AG04450 (cell line): ENCODE data around the gene VRTN. TPM values are rescaled to one million over a fixed set of nuclear protein-coding genes. Genes with fewer than 3 reads are reported as not detected.
A peak's percentile ranks its signal among the peaks of the same experiment; 100 is the strongest.
"Not testable (repeated sequence)": the region's sequence is repeated elsewhere in the genome, so short reads cannot be mapped to it uniquely, and the experiment has no call there.

Source experiments
- CTCF ChIA-PET: fragments of 300-600, 350-600 bp; formaldehyde crosslinking; extraction: SDS; loops from one replicate; lab custom pipeline; 2022; ENCODE audit warnings: antibody characterized with exemption, inconsistent platforms; lab: Charles Lee
- POLR2A ChIA-PET: fragments of 350-600 bp; formaldehyde crosslinking; extraction: SDS; loops from one replicate; lab custom pipeline; 2021; ENCODE audit warnings: antibody characterized with exemption, inconsistent platforms; lab: Yijun Ruan, JAX
- DNase-seq: peaks from one replicate; pipeline ENCODE4 v3.0.0-alpha.2; 2011; ENCODE audit warnings: low read depth, low spot score
- H3K27ac ChIP-seq: one replicate; pipeline ENCODE4 v1.5.1; 2012; ENCODE audit warnings: low read depth, low read length, control low read depth
- H3K27me3 ChIP-seq: one replicate; pipeline ENCODE4 v1.6.0; 2012; ENCODE audit warnings: low read length; ENCODE audit not compliant: control insufficient read depth, insufficient read depth
- H3K4me3 ChIP-seq: 2 replicates; pipeline ENCODE4 v1.5.1; 2011; ENCODE audit warnings: mild to moderate bottlenecking, low read depth, low read length, control low read depth
- H3K9me3 ChIP-seq: 2 replicates; pipeline ENCODE4 v1.5.1; 2012; ENCODE audit warnings: low read length; ENCODE audit not compliant: control insufficient read depth, insufficient read depth
- polyA plus RNA-seq: library from polyadenylated mRNA; depleted of rRNA; stranded (reverse); fragments of >200 nt; gene quantifications from 2 replicates; pipeline ENCODE4 v1.2.3, GENCODE V29; 2011
- TF ChIP-seq, protein P1 (sequence below): IDR thresholded peaks from 2 replicates; pipeline ENCODE4 v1.5.1; 2011; ENCODE audit warnings: low read depth, low read length, control low read depth, inconsistent platforms

VRTN gene
- polyA plus RNA-seq, 1 experiment = not detected

DNA sequence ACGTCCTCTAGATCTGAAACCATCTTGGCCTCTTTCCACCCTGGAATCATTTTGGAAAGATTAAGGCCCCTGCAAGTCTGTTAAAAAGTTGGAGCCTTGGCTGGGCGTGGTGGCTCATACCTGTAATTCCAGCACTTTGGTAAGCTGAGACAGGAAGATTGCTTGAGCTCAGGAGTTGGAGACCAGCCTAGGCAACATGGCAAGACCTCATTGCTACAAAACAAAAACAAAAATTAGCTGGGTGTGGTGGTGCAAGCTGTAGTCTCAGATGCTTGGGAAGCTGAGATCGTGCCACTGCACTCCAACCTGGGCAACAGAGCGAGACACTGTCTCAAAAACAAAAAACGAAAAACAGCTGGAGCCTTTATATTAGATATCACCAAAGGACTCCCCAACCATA lies 34.7 kb upstream of the VRTN start:
- no peak for DNase-seq
- ChIA-PET POLR2A (no interaction called here), CTCF (interaction anchor here (0.7 to 1.7 kb wide), 2 partner anchors 11 to 339 kb away, joined by 7 to 8 read pairs; partner anchors contain the start of gene ABCD4)
- Histone ChIP-seq H3K27ac (no peak overlapping the region), H3K27me3 (peaks cover 10% of the 10 kb centered on the region), H3K4me3 (no peak overlapping the region), H3K9me3 (no peaks in the 10 kb centered on the region)
- TF ChIP-seq, protein P1, sequence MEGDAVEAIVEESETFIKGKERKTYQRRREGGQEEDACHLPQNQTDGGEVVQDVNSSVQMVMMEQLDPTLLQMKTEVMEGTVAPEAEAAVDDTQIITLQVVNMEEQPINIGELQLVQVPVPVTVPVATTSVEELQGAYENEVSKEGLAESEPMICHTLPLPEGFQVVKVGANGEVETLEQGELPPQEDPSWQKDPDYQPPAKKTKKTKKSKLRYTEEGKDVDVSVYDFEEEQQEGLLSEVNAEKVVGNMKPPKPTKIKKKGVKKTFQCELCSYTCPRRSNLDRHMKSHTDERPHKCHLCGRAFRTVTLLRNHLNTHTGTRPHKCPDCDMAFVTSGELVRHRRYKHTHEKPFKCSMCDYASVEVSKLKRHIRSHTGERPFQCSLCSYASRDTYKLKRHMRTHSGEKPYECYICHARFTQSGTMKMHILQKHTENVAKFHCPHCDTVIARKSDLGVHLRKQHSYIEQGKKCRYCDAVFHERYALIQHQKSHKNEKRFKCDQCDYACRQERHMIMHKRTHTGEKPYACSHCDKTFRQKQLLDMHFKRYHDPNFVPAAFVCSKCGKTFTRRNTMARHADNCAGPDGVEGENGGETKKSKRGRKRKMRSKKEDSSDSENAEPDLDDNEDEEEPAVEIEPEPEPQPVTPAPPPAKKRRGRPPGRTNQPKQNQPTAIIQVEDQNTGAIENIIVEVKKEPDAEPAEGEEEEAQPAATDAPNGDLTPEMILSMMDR = no peak

DNA sequence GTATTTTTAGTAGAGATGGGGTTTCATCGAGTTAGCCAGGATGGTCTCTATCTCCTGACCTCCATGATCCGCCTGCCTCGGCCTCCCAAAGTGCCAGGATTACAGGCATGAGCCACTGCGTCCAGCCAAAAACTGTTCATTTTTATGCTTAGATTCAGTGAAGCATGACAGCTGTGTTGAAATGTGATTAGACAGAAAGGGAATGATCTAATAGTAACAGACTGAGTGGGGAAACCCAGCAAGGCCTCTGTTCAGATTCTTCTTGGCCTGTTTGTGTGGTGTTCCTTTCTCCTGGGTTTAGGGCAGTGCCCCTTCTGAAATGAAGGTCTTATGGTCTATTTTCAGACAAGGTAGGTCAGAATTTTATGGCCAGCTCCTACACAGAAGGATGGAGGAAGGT lies 33.7 kb upstream of the VRTN start:
- no peak for DNase-seq
- ChIA-PET POLR2A (no interaction called here), CTCF (no interaction called here)
- Histone ChIP-seq H3K9me3 (no peaks in the 10 kb centered on the region), H3K27ac (no peak overlapping the region), H3K27me3 (peaks cover 10% of the 10 kb centered on the region), H3K4me3 (no peak overlapping the region)
- TF ChIP-seq, protein P1 = no peak

DNA sequence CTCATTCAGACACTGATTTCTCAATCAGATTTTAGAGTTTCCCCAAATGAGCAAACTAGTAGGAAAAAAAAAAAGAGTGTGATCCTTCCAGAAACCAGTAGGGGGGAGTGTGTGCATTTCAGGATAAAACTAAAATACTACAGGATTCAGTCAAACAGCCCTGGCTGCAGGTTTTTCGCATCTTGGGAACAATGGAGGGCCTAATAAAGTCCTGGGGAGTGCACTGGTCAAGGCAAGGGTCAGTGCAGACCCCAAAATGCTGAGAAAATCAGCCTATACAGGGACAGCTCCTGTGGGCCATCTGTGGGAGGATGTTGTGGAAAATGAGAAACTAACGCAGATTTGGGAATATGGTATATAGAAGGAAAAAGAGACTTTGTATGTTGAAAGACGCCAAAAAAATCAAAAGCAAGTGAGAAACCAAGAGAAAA lies 23.3 kb upstream of the VRTN start:
- DNase-seq = no peak
- no peak overlapping the region for H3K4me3 ChIP-seq
- TF ChIP-seq, protein P1 = peak; percentile 83
- H3K27me3 ChIP-seq = peaks cover 15% of the 10 kb centered on the region
- ChIA-PET CTCF (interaction anchor here (0.6 to 1.6 kb wide), 13 partner anchors 9 to 386 kb away, joined by 3 to 8 read pairs (median 4); partner anchors contain the start of gene ABCD4), POLR2A (no interaction called here)
- H3K27ac ChIP-seq = no peak overlapping the region
- no peaks in the 10 kb centered on the region for H3K9me3 ChIP-seq

DNA sequence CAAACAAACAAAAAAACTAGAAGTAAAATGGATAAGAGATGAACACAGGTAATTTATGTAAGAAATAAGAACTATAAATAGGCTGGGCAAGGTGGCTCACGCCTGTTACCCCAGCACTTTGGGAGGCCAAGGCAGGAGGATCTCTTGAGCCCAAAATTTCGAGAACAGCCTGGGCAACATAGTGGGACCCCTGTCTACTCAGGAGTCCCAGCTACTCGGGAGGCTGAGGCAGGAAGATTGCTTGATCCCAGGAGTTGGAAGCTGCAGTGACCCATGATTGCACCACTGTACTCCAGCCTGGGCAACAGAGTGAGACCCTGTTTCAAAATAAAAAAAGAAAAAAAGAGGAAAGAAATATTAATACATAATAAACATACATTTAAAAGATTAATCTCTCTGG lies 22.8 kb upstream of the VRTN start:
- CTCF ChIA-PET = interaction anchor here (0.6 to 1.6 kb wide), 12 partner anchors 9 to 154 kb away, joined by 3 to 8 read pairs (median 4); partner anchors contain the start of gene ABCD4
- H3K27ac ChIP-seq = no peak overlapping the region
- no peaks in the 10 kb centered on the region for H3K9me3 ChIP-seq
- TF ChIP-seq, protein P1 = no peak
- H3K27me3 ChIP-seq = peaks cover 15% of the 10 kb centered on the region
- no peak for DNase-seq
- POLR2A ChIA-PET = no interaction called here
- no peak overlapping the region for H3K4me3 ChIP-seq

DNA sequence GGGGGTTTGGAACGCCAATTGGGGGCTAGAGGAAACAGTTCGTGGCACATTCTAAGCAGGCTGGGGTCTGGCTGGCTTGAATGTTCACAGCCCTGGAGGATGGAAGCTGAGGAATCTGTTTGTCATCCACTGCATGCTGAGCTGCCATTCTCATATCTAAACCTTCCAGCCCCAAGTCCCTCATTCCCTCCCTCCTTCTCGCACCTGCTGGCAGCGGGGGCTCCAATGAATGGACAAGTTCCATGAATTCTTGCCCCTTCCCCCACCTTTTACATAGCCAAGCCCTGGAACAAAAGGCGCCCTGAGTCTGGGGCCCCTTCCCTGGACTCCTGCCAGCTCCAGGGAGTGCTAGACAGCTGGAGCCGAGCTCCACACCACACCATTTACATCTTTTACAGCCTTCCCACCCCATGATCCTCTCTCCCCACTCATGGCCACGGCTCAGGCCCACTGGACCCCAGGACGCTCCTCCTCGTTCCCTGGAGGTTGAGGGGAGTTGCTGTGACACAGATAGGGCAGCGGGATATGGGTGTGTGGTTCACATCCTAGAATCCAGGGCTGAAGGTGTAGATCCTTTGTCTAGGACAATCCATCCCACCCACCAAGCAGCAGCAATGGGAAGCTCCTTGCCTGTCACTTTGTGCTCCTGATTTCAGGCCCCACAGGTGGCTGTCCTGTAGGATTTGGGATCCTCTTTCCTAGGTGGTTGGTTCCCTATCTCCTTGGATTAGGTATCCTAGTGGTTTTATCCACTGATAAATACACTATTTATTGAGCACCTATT lies 21.7 kb upstream of the VRTN start:
- ChIA-PET POLR2A (no interaction called here), CTCF (interaction anchor here (1.3 to 1.6 kb wide), 3 partner anchors 18 to 153 kb away, joined by 4 to 5 read pairs (median 4); partner anchors contain the start of gene ABCD4)
- Histone ChIP-seq H3K27ac (no peak overlapping the region), H3K9me3 (no peaks in the 10 kb centered on the region), H3K4me3 (no peak overlapping the region), H3K27me3 (peaks cover 15% of the 10 kb centered on the region)
- TF ChIP-seq, protein P1 = no peak
- no peak for DNase-seq

DNA sequence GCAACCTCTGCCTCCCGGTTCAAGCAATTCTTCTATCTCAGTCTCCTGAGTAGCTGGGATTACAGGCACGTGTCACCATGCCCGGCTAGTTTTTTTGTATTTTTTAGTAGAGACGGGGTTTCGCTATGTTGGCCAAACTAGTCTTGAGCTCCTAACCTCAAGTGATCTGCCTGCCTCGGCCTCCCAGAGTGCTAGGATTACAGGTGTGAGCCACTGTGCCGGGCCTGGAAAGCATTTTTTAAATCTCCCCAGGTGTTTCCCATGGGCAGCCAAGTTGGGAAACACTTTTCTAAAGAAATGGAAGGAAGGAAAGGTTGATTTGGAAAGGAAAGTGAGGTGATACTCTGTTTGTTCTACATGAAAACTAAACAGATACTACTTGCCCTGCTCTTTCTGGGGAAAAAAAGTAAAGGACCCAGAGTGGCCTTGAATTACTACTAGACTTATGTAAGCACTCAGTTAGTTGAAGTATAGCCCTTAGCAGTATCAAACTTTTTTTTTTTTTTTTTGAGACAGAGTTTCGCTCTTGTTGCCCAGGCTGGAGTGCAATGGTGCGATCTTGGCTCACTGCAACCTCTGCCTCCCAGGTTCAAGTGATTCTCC lies 18.2 kb upstream of the VRTN start:
- H3K27ac ChIP-seq, CTCF ChIA-PET, DNase-seq, H3K4me3 ChIP-seq, H3K9me3 ChIP-seq: not testable (repeated sequence)
- POLR2A ChIA-PET = interaction anchor here (0.7 kb wide), 1 partner anchor 1194 kb away, joined by 5 read pairs; the partner anchor contains the start of gene PSEN1
- peaks cover 18% of the 10 kb centered on the region for H3K27me3 ChIP-seq
